ENCODE measurements around the gene PDCD2.

The PDCD2 gene

GRCh38 chr6:170572704-170573466 lies 11.6 kb downstream of the PDCD2 start:
- Mint-ChIP-seq H3K4me3 (no peak overlapping the region), H3K27ac (no peak overlapping the region), H3K36me3 (ENCODE audit: low read depth) (peaks cover 39% of the 10 kb centered on the region), H3K9me3 (no peaks in the 10 kb centered on the region), H3K4me1 (no peaks in the 10 kb centered on the region), H3K27me3 (ENCODE audit: low read depth) (no peaks in the 10 kb centered on the region)
- no peak for TF ChIP-seq CTCF (IDR thresholded peaks at IDR 0.05; ENCODE audit: unreplicated experiment in 3 of 3)

DNA sequence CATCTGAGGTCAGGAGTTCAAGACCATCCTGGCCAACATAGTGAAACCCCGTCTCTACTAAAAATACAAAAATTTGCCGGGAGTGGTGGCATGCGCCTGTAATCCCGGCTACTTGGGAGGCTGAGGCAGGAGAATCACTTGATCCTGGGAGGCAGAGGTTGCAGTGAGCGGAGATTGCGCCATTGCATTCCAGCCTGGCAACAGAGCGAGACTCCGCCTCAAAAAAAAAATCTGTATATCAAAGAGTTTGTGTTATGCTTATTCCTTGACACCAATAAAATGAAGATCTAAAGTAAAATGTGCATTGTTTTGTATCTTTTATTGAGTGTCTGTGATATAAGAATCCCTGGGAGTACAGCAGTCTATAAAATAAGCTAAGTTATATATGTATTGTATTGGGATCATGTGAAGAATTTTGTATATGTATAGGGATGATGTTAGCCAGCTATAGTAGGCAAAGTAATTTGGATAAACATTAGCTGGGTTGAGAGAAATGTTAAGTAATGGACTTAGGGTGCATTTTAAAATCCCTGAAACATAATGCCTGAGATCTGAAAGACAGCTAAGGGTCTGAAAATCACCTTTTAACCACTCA lies 19.4 kb downstream of the PDCD2 start:
- peaks cover 50% of the 10 kb centered on the region for H3K36me3 Mint-ChIP-seq (ENCODE audit: low read depth)
- no peak overlapping the region for H3K27ac Mint-ChIP-seq
- H3K9me3 Mint-ChIP-seq: no peaks in the 10 kb centered on the region
- no peak overlapping the region for H3K4me3 Mint-ChIP-seq
- H3K27me3 Mint-ChIP-seq (ENCODE audit: low read depth): no peaks in the 10 kb centered on the region
- TF ChIP-seq CTCF (IDR thresholded peaks at IDR 0.05; ENCODE audit: unreplicated experiment in 3 of 3): no peak
- H3K4me1 Mint-ChIP-seq: no peaks in the 10 kb centered on the region

GRCh38 chr6:170561555-170561954 lies 22.9 kb downstream of the PDCD2 start:
- Mint-ChIP-seq H3K9me3 (no peaks in the 10 kb centered on the region), H3K4me1 (no peaks in the 10 kb centered on the region), H3K27ac (no peak overlapping the region), H3K27me3 (ENCODE audit: low read depth) (no peaks in the 10 kb centered on the region), H3K4me3 (no peak overlapping the region), H3K36me3 (ENCODE audit: low read depth) (peaks cover 51% of the 10 kb centered on the region)
- TF ChIP-seq CTCF (IDR thresholded peaks at IDR 0.05; ENCODE audit: unreplicated experiment in 3 of 3): no peak

GRCh38 chr6:170555305-170555704 lies 29.1 kb downstream of the PDCD2 start:
- Mint-ChIP-seq H3K4me1 (peaks cover 14% of the 10 kb centered on the region), H3K27ac (no peak overlapping the region), H3K27me3 (ENCODE audit: low read depth) (no peaks in the 10 kb centered on the region), H3K4me3 (no peak overlapping the region), H3K9me3 (no peaks in the 10 kb centered on the region), H3K36me3 (ENCODE audit: low read depth) (peaks cover 24% of the 10 kb centered on the region)
- TF ChIP-seq CTCF (IDR thresholded peaks at IDR 0.05; ENCODE audit: unreplicated experiment in 3 of 3): no peak

DNA sequence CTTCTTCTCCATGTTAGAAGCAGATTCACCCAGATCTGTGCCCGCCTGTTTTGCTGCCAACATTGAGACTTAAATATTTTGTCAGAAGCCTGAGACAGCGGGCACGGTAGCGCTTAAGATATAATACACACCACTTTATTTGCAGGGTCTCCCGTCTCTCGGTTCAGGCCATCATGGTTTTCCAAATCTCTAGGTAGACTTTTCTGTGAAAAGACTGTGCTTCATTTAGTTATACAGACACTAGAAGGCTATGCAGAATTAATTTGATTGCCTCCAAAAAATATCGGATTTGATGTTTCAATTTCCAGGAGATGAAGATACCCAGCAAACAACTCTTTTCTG lies 29.7 kb downstream of the PDCD2 start:
- Mint-ChIP-seq H3K4me3 (no peak overlapping the region), H3K4me1 (peaks cover 20% of the 10 kb centered on the region), H3K36me3 (ENCODE audit: low read depth) (peaks cover 23% of the 10 kb centered on the region), H3K9me3 (no peaks in the 10 kb centered on the region), H3K27ac (no peak overlapping the region), H3K27me3 (ENCODE audit: low read depth) (no peaks in the 10 kb centered on the region)
- TF ChIP-seq CTCF (IDR thresholded peaks at IDR 0.05; ENCODE audit: unreplicated experiment in 3 of 3): no peak
